ENCODE data around the gene THAP11.

DNA sequence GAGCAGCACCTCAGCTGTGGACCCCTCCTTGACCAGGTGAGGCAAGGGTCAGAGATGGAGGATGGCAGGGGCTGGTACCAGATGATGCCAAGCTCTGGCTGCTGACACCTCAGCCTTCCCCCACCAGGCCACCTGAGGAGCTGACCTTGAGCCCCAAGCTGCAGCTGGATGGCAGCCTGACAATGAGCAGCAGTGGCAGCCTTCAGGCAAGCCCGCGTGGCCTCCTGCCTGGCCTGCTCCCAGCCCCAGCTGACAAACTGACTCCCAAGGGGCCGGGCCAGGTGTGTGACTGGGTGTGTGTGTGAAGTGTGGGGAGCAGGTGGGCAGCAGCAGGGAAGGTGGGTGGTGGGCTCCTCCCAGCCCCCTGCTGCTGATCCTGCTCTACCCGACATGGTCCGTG lies 37.8 kb downstream of the THAP11 start:
- TF ChIP-seq, protein P1, sequence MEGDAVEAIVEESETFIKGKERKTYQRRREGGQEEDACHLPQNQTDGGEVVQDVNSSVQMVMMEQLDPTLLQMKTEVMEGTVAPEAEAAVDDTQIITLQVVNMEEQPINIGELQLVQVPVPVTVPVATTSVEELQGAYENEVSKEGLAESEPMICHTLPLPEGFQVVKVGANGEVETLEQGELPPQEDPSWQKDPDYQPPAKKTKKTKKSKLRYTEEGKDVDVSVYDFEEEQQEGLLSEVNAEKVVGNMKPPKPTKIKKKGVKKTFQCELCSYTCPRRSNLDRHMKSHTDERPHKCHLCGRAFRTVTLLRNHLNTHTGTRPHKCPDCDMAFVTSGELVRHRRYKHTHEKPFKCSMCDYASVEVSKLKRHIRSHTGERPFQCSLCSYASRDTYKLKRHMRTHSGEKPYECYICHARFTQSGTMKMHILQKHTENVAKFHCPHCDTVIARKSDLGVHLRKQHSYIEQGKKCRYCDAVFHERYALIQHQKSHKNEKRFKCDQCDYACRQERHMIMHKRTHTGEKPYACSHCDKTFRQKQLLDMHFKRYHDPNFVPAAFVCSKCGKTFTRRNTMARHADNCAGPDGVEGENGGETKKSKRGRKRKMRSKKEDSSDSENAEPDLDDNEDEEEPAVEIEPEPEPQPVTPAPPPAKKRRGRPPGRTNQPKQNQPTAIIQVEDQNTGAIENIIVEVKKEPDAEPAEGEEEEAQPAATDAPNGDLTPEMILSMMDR (IDR thresholded peaks at IDR 0.05; ENCODE audit: low read depth, low read length): no peak
- TF ChIP-seq POLR2A (IDR thresholded peaks at IDR 0.05; ENCODE audit: extremely low read depth, insufficient read length) (no peak), MYC (IDR thresholded peaks at IDR 0.05; ENCODE audit: low read depth, low read length) (no peak)

Data from NB4 (cell line).